GM23338 (cell line): ENCODE results near the gene AGO1. TPM values are rescaled to one million over a fixed set of nuclear protein-coding genes. Genes with fewer than 3 reads are reported as not detected.
A peak's percentile ranks its signal among the peaks of the same experiment; 100 is the strongest.

Source experiments
- ATAC-seq: fragments of 200-7000 bp; cut with Tn5 transposase; 3 replicates; pipeline ENCODE4 v1.9.1; 2020
- DNase-seq: peaks from one replicate; pipeline ENCODE4 v3.0.0-alpha.2; 2015; ENCODE audit warnings: low spot score
- H2AFZ ChIP-seq: fragments of 200-600 bp; sonication (generic); 2 replicates; pipeline ENCODE4 v1.8.0; 2016; ENCODE audit warnings: antibody characterized with exemption, mild to moderate bottlenecking, moderate library complexity
- H3F3A ChIP-seq: fragments of 200-600 bp; sonication (generic); replicated peaks from 2 replicates; pipeline ENCODE4 v1.8.0; 2017; ENCODE audit warnings: antibody characterized with exemption, mixed run types, low read depth
- H3K27ac ChIP-seq: fragments of 200-600 bp; sonication (generic); 2 replicates; pipeline ENCODE4 v1.6.1; 2016; ENCODE audit warnings: low read depth
- H3K27me3 ChIP-seq: fragments of 200-600 bp; sonication (generic); 2 replicates; pipeline ENCODE4 v1.8.0; 2016; ENCODE audit warnings: mild to moderate bottlenecking, mixed run types, moderate library complexity; ENCODE audit not compliant: insufficient read depth
- H3K36me3 ChIP-seq: fragments of 200-600 bp; sonication (generic); 2 replicates; pipeline ENCODE4 v1.8.0; 2016; ENCODE audit warnings: mild to moderate bottlenecking; ENCODE audit not compliant: insufficient read depth
- H3K4me1 ChIP-seq: fragments of 200-600 bp; sonication (generic); 2 replicates; pipeline ENCODE4 v1.8.0; 2016; ENCODE audit warnings: mild to moderate bottlenecking, moderate library complexity; ENCODE audit not compliant: insufficient read depth
- H3K4me2 ChIP-seq: fragments of 200-600 bp; sonication (generic); 2 replicates; pipeline ENCODE4 v1.7.1; 2017; ENCODE audit warnings: mixed run types
- H3K4me3 ChIP-seq: fragments of 200-600 bp; sonication (generic); 2 replicates; pipeline ENCODE4 v1.6.1; 2016; ENCODE audit warnings: mixed run types
- H3K79me2 ChIP-seq: fragments of 200-600 bp; sonication (generic); replicated peaks from 2 replicates; pipeline ENCODE4 v1.8.0; 2017; ENCODE audit warnings: mild to moderate bottlenecking; ENCODE audit not compliant: insufficient read depth
- H3K9me2 ChIP-seq: fragments of 200-600 bp; sonication (generic); 2 replicates; pipeline ENCODE4 v1.8.0; 2017; ENCODE audit not compliant: insufficient read depth
- H4K20me1 ChIP-seq: fragments of 200-600 bp; sonication (generic); replicated peaks from 2 replicates; pipeline ENCODE4 v1.8.0; 2017; ENCODE audit warnings: mild to moderate bottlenecking; ENCODE audit not compliant: insufficient read depth
- H3K27ac Mint-ChIP-seq: 2 replicates; pipeline ENCODE4 v1.8.0; 2020; ENCODE audit warnings: inconsistent platforms, mild to moderate bottlenecking, moderate library complexity, mixed read lengths
- H3K27me3 Mint-ChIP-seq: 3 replicates; pipeline ENCODE4 v1.8.0; 2022; ENCODE audit warnings: low read depth, mild to moderate bottlenecking, moderate library complexity, mixed read lengths, inconsistent platforms; ENCODE audit not compliant: insufficient read depth, poor library complexity
- H3K36me3 Mint-ChIP-seq: 3 replicates; pipeline ENCODE4 v1.8.0; 2021; ENCODE audit warnings: low read depth, mild to moderate bottlenecking, inconsistent platforms, moderate library complexity, mixed read lengths
- H3K4me1 Mint-ChIP-seq: 3 replicates; pipeline ENCODE4 v1.8.0; 2020; ENCODE audit warnings: mild to moderate bottlenecking, inconsistent platforms, mixed read lengths
- H3K4me3 Mint-ChIP-seq: 3 replicates; pipeline ENCODE4 v1.8.0; 2021; ENCODE audit warnings: moderate library complexity, mild to moderate bottlenecking, inconsistent platforms, mixed read lengths
- H3K9me3 Mint-ChIP-seq: 3 replicates; pipeline ENCODE4 v1.8.0; 2020; ENCODE audit warnings: moderate library complexity, mild to moderate bottlenecking, inconsistent platforms, mixed read lengths
- CREB1 ChIP-seq: fragments of 250-450 bp; sonication (Bioruptor Pico); IDR thresholded peaks from 2 replicates; pipeline ENCODE4 v1.5.0; 2020; ENCODE audit warnings: low read depth, mild to moderate bottlenecking, moderate library complexity
- ETS1 ChIP-seq: IDR thresholded peaks from 2 replicates; pipeline ENCODE4 v1.6.1; 2016; ENCODE audit warnings: antibody characterized with exemption
- EZH2phosphoT487 ChIP-seq: fragments of 200-600 bp; sonication (generic); IDR thresholded peaks from one replicate; pipeline ENCODE4 v1.8.1; 2018; ENCODE audit warnings: antibody characterized with exemption; ENCODE audit not compliant: unreplicated experiment
- JUNB ChIP-seq: IDR thresholded peaks from one replicate; pipeline ENCODE4 v1.6.1; 2016; ENCODE audit warnings: antibody characterized with exemption; ENCODE audit not compliant: unreplicated experiment
- NANOG ChIP-seq: IDR thresholded peaks from 2 replicates; pipeline ENCODE4 v1.6.1; 2016; ENCODE audit warnings: antibody characterized with exemption, borderline replicate concordance
- REST ChIP-seq: IDR thresholded peaks from one replicate; pipeline ENCODE4 v1.6.1; 2018; ENCODE audit warnings: antibody characterized with exemption; ENCODE audit not compliant: unreplicated experiment
- STAT1 ChIP-seq: IDR thresholded peaks from one replicate; pipeline ENCODE4 v1.6.1; 2016; ENCODE audit warnings: antibody characterized with exemption; ENCODE audit not compliant: unreplicated experiment
- ZNF114 ChIP-seq: fragments of 250-450 bp; sonication (Bioruptor Pico); IDR thresholded peaks from 2 replicates; pipeline ENCODE4 v1.5.0; 2020; ENCODE audit warnings: mild to moderate bottlenecking, moderate library complexity
- ZNF331 ChIP-seq: fragments of 250-450 bp; sonication (Bioruptor Pico); IDR thresholded peaks from 2 replicates; pipeline ENCODE4 v1.5.0; 2020; ENCODE audit warnings: low read depth, mild to moderate bottlenecking, moderate library complexity
- ZNF462 ChIP-seq: fragments of 250-450 bp; sonication (Bioruptor Pico); IDR thresholded peaks from 2 replicates; pipeline ENCODE4 v1.5.0; 2020; ENCODE audit warnings: mild to moderate bottlenecking, moderate library complexity
- polyA plus RNA-seq: library from polyadenylated mRNA; unstranded; fragments of >200 nt; fragmentation: Nextera tagmentation; extraction: Ambion mirVana; gene quantifications from 2 replicates; pipeline ENCODE4 v1.2.1, GENCODE V29; 2016
- total RNA-seq: library from RNA; depleted of rRNA; stranded (reverse); fragments of >200 nt; shearing (Covaris generic); gene quantifications from 2 replicates; pipeline ENCODE4 v1.2.3, GENCODE V29; 2014

The AGO1 gene
- total and polyA plus RNA-seq, 2 experiments from 2014 or later, result 10.6 to 65.1 TPM

- TF ChIP-seq ETS1, result peak; percentile 59
- TF ChIP-seq CREB1 (CRISPR knock-in tag), result peak; percentile 80
- no peak for TF ChIP-seq STAT1
These were observed 47.8 kb downstream of the AGO1 start, which contains the start of gene AGO3 (continued) for GRCh38 chr1:35930593-35931445.

GRCh38 chr1:35931446-35932157 lies 48.6 kb downstream of the AGO1 start:
- H3K79me2 ChIP-seq, result peaks cover 52% of the 10 kb centered on the region
- peak; percentile 59 for ATAC-seq
- peak overlapping the region; percentile 98 for H3K4me3 Mint-ChIP-seq
- no peak for TF ChIP-seq ZNF462 (CRISPR knock-in tag)
- no peak for TF ChIP-seq ZNF331 (CRISPR knock-in tag)
- no peak for TF ChIP-seq CREB1 (CRISPR knock-in tag)
- TF ChIP-seq NANOG, result no peak
- no peak for TF ChIP-seq ZNF114 (CRISPR knock-in tag)
- TF ChIP-seq ETS1, result no peak
- TF ChIP-seq STAT1, result no peak
- TF ChIP-seq JUNB, result no peak
- TF ChIP-seq REST, result no peak
- TF ChIP-seq EZH2phosphoT487, result no peak

More at GRCh38 chr1:35931446-35932157, 48.6 kb downstream of the AGO1 start:
- H3K9me3 Mint-ChIP-seq, result no peaks in the 10 kb centered on the region
- H3K4me3 ChIP-seq, result peak overlapping the region; percentile 89
- peaks cover 4% of the 10 kb centered on the region for H3K27me3 Mint-ChIP-seq
- H2AFZ ChIP-seq, result peak overlapping the region; percentile 85
- peak overlapping the region; percentile 98 for H3K27ac ChIP-seq
- peaks cover 44% of the 10 kb centered on the region for H3K4me1 Mint-ChIP-seq
- no peaks in the 10 kb centered on the region for H3K9me2 ChIP-seq
- peaks cover 35% of the 10 kb centered on the region for H3K4me1 ChIP-seq
- DNase-seq, result no peak
- H3F3A ChIP-seq, result peaks cover 9% of the 10 kb centered on the region; the same call in 1 of the 2 replicates
- H3K27me3 ChIP-seq, result no peaks in the 10 kb centered on the region
- no peaks in the 10 kb centered on the region for H3K36me3 ChIP-seq
- H3K36me3 Mint-ChIP-seq, result no peaks in the 10 kb centered on the region
- H3K4me2 ChIP-seq, result peak overlapping the region; percentile 96
- no peaks in the 10 kb centered on the region; the same call in none of the 2 replicates for H4K20me1 ChIP-seq
- peak overlapping the region; percentile 98 for H3K27ac Mint-ChIP-seq
